HEK293 (cell line): ENCODE results near the gene IFT43.

Experiments
- CTCF ChIA-PET: fragments of 350-600 bp; formaldehyde crosslinking; extraction: SDS; loops from one replicate; lab custom pipeline; 2021; ENCODE audit warnings: antibody characterized with exemption; lab: Yijun Ruan, JAX
- POLR2A ChIA-PET: fragments of 300-600 bp; formaldehyde crosslinking; extraction: SDS; loops from one replicate; lab custom pipeline; 2020; ENCODE audit warnings: antibody characterized with exemption, inconsistent platforms; lab: Yijun Ruan, JAX
- H3K27ac ChIP-seq: fragments of 200-500 bp; sonication (Bioruptor generic); 2 replicates; pipeline ENCODE4 v1.5.1; 2014; ENCODE audit warnings: low read depth, low read length, control low read depth, inconsistent platforms; ENCODE audit errors: extremely low read depth
- H3K36me3 ChIP-seq, 2 experiments: fragments of 200-500 bp in 1 of 2; sonication (Bioruptor generic) in 1 of 2; 1 replicate in 1 of 2; 2 replicates in 1 of 2; pipeline ENCODE4 v1.5.1; 2014 to 2017; ENCODE audit warnings: inconsistent platforms in 2 of 2, low read length in 2 of 2; ENCODE audit not compliant: control insufficient read depth in 2 of 2, insufficient read depth in 1 of 2
- H3K4me1 ChIP-seq: fragments of 200-500 bp; sonication (Bioruptor generic); 2 replicates; pipeline ENCODE4 v1.5.1; 2014; ENCODE audit warnings: mild to moderate bottlenecking, low read length, inconsistent platforms; ENCODE audit not compliant: control insufficient read depth, insufficient read depth
- H3K4me3 ChIP-seq: 2 replicates; pipeline ENCODE4 v1.5.1; 2011; ENCODE audit warnings: low read depth, mild to moderate bottlenecking, control low read depth, low read length, moderate library complexity
- H3K9me3 ChIP-seq: fragments of 200-500 bp; sonication (Bioruptor generic); 2 replicates; pipeline ENCODE4 v1.5.1; 2014; ENCODE audit warnings: low read depth, low read length, inconsistent platforms; ENCODE audit not compliant: control insufficient read depth, insufficient read depth
- FEZF1 ChIP-seq: fragments of 450-650 bp; formaldehyde crosslinking; IDR thresholded peaks from 2 replicates; pipeline ENCODE4 v1.5.1; 2016; ENCODE audit warnings: missing biosample characterization, missing genetic modification characterization
- PBX3 ChIP-seq: sonication (generic); formaldehyde crosslinking; IDR thresholded peaks from 2 replicates; pipeline ENCODE4 v1.8.1; 2022; ENCODE audit warnings: mild to moderate bottlenecking, moderate library complexity, missing genetic modification reagents
- TRIM28 ChIP-seq: IDR thresholded peaks from 2 replicates; pipeline ENCODE4 v1.6.1; 2011; ENCODE audit warnings: low read length, control low read depth, borderline replicate concordance
- ZBTB21 ChIP-seq: fragments of 450-650 bp; formaldehyde crosslinking; IDR thresholded peaks from 2 replicates; pipeline ENCODE4 v1.5.1; 2017; ENCODE audit warnings: missing biosample characterization, missing genetic modification characterization
- ZFP37 ChIP-seq: fragments of 450-650 bp; formaldehyde crosslinking; IDR thresholded peaks from 2 replicates; pipeline ENCODE4 v1.5.1; 2016; ENCODE audit warnings: missing biosample characterization, missing genetic modification characterization
- ZNF114 ChIP-seq: fragments of 450-650 bp; formaldehyde crosslinking; IDR thresholded peaks from 2 replicates; pipeline ENCODE4 v1.5.0; 2017; ENCODE audit warnings: missing biosample characterization, missing genetic modification characterization
- ZNF223 ChIP-seq: fragments of 450-650 bp; formaldehyde crosslinking; IDR thresholded peaks from 2 replicates; pipeline ENCODE4 v1.5.1; 2016; ENCODE audit warnings: missing biosample characterization, missing genetic modification characterization
- ZNF341 ChIP-seq: fragments of 450-650 bp; formaldehyde crosslinking; IDR thresholded peaks from 2 replicates; pipeline ENCODE4; 2016; ENCODE audit warnings: low read depth, missing biosample characterization, missing genetic modification characterization
- ZNF473 ChIP-seq: fragments of 450-650 bp; formaldehyde crosslinking; IDR thresholded peaks from 2 replicates; pipeline ENCODE4 v1.5.1; 2017; ENCODE audit warnings: missing biosample characterization, missing genetic modification characterization
- ZNF48 ChIP-seq: fragments of 450-650 bp; formaldehyde crosslinking; IDR thresholded peaks from 2 replicates; pipeline ENCODE4 v1.5.1; 2016; ENCODE audit warnings: missing biosample characterization, missing genetic modification characterization
- ZNF501 ChIP-seq: fragments of 450-650 bp; formaldehyde crosslinking; IDR thresholded peaks from 2 replicates; pipeline ENCODE4 v1.5.1; 2016; ENCODE audit warnings: missing biosample characterization, missing genetic modification characterization
- ZNF596 ChIP-seq: fragments of 450-650 bp; IDR thresholded peaks from 2 replicates; pipeline ENCODE4 v1.5.0; 2018; ENCODE audit warnings: missing biosample characterization, mild to moderate bottlenecking, missing genetic modification characterization, moderate library complexity
- ZNF626 ChIP-seq: fragments of 450-650 bp; sonication (Bioruptor Pico); formaldehyde crosslinking; IDR thresholded peaks from 2 replicates; pipeline ENCODE4 v1.5.1; 2018; ENCODE audit warnings: missing biosample characterization, missing genetic modification characterization, inconsistent platforms
- ZNF664 ChIP-seq: fragments of 450-650 bp; formaldehyde crosslinking; IDR thresholded peaks from 2 replicates; pipeline ENCODE4 v1.5.1; 2016; ENCODE audit warnings: missing biosample characterization, missing genetic modification characterization
- ZNF791 ChIP-seq: fragments of 450-650 bp; formaldehyde crosslinking; IDR thresholded peaks from 2 replicates; pipeline ENCODE4 v1.5.1; 2016; ENCODE audit warnings: missing biosample characterization, missing genetic modification characterization
- TF ChIP-seq, protein P1 (sequence below): fragments of 450-650 bp; formaldehyde crosslinking; IDR thresholded peaks from 2 replicates; pipeline ENCODE4 v1.5.1; 2016; ENCODE audit warnings: missing biosample characterization, missing genetic modification characterization
- TF ChIP-seq, protein P2 (sequence below): fragments of 450-650 bp; formaldehyde crosslinking; IDR thresholded peaks from 2 replicates; pipeline ENCODE4 v1.5.1; 2017; ENCODE audit warnings: missing biosample characterization, missing genetic modification characterization

The IFT43 gene

GRCh38 chr14:76065519-76065918, 80.0 kb downstream of the IFT43 start:
- ChIA-PET CTCF (interaction anchor here (1.1 kb wide), 1 partner anchor 322 kb away, joined by 3 read pairs; no protein-coding TSS in a partner anchor), POLR2A (no interaction called here)
- Histone ChIP-seq H3K9me3 (no peaks in the 10 kb centered on the region; the same call in 1 of the 2 replicates), H3K4me1 (no peaks in the 10 kb centered on the region), H3K27ac (no peak overlapping the region), H3K4me3 (no peak overlapping the region), H3K36me3 (peaks cover 9 to 21% of the 10 kb centered on the region in 2 experiments; a peak in 2 of 3 replicates)
- TF ChIP-seq, protein P1, sequence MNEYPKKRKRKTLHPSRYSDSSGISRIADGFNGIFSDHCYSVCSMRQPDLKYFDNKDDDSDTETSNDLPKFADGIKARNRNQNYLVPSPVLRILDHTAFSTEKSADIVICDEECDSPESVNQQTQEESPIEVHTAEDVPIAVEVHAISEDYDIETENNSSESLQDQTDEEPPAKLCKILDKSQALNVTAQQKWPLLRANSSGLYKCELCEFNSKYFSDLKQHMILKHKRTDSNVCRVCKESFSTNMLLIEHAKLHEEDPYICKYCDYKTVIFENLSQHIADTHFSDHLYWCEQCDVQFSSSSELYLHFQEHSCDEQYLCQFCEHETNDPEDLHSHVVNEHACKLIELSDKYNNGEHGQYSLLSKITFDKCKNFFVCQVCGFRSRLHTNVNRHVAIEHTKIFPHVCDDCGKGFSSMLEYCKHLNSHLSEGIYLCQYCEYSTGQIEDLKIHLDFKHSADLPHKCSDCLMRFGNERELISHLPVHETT (tag by site-specific recombination) = no peak
- TF ChIP-seq ZNF664 (tag by site-specific recombination) (no peak), ZBTB21 (tag by site-specific recombination) (no peak), ZNF223 (tag by site-specific recombination) (no peak), TRIM28 (no peak), ZNF341 (tag by site-specific recombination) (no peak), ZNF626 (tag by site-specific recombination) (no peak), ZNF501 (no peak), ZNF791 (tag by site-specific recombination) (no peak), PBX3 (CRISPR knock-in tag) (no peak), ZNF48 (tag by site-specific recombination) (no peak)
- TF ChIP-seq, protein P2, sequence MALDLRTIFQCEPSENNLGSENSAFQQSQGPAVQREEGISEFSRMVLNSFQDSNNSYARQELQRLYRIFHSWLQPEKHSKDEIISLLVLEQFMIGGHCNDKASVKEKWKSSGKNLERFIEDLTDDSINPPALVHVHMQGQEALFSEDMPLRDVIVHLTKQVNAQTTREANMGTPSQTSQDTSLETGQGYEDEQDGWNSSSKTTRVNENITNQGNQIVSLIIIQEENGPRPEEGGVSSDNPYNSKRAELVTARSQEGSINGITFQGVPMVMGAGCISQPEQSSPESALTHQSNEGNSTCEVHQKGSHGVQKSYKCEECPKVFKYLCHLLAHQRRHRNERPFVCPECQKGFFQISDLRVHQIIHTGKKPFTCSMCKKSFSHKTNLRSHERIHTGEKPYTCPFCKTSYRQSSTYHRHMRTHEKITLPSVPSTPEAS (tag by site-specific recombination) = no peak

- Histone ChIP-seq H3K27ac (no peak overlapping the region), H3K4me3 (no peak overlapping the region), H3K4me1 (no peaks in the 10 kb centered on the region), H3K9me3 (no peaks in the 10 kb centered on the region; the same call in 1 of the 2 replicates), H3K36me3 (peaks cover 9 to 31% of the 10 kb centered on the region in 2 experiments; a peak in 2 of 3 replicates)
- CTCF ChIA-PET = no interaction called here
- POLR2A ChIA-PET = no interaction called here
- no peak for TF ChIP-seq ZNF114 (tag by site-specific recombination)
Measured at GRCh38 chr14:76067536-76067935, 82.0 kb downstream of the IFT43 start.

- Histone ChIP-seq H3K27ac (no peak overlapping the region), H3K4me1 (no peaks in the 10 kb centered on the region), H3K9me3 (no peaks in the 10 kb centered on the region), H3K36me3 (peaks cover 0 to 15% of the 10 kb centered on the region in 2 experiments; a peak in 1 of 3 replicates), H3K4me3 (no peak overlapping the region)
- no peak for TF ChIP-seq ZNF596
- TF ChIP-seq ZNF473 (tag by site-specific recombination) = no peak
- ChIA-PET CTCF (no interaction called here), POLR2A (no interaction called here)
Measured at GRCh38 chr14:76073717-76074116, 88.2 kb downstream of the IFT43 start.

- Histone ChIP-seq H3K4me1 (no peaks in the 10 kb centered on the region), H3K27ac (no peak overlapping the region), H3K9me3 (no peaks in the 10 kb centered on the region), H3K36me3 (peaks cover 0 to 8% of the 10 kb centered on the region in 2 experiments; a peak in 1 of 3 replicates), H3K4me3 (no peak overlapping the region)
- POLR2A ChIA-PET = no interaction called here
- CTCF ChIA-PET = interaction anchor here (0.6 kb wide), 1 partner anchor 98 kb away, joined by 3 read pairs; no protein-coding TSS in a partner anchor
- TF ChIP-seq ZFP37 (tag by site-specific recombination) (no peak), FEZF1 (no peak)
Measured at GRCh38 chr14:76077340-76077739, 91.8 kb downstream of the IFT43 start.
